Spinal cord (tissue), 10 donors: ENCODE results near the gene ADAM30. TPM values are rescaled to one million over a fixed set of nuclear protein-coding genes. Genes with fewer than 3 reads are reported as not detected.
"Not testable (repeated sequence)": the region's sequence is repeated elsewhere in the genome, so short reads cannot be mapped to it uniquely, and the experiment has no call there.

Source experiments
- DNase-seq, 6 donors: peaks; one replicate each; pipeline versions ENCODE4 v3.0.0 to v3.0.0-alpha.2; 2013 to 2015; ENCODE audit warnings: low spot score in 6 of 6, low read depth in 4 of 6
- H3K27ac ChIP-seq: one replicate; pipeline ENCODE4 v1.5.1; 2013; ENCODE audit warnings: low read depth, low read length, control low read depth
- H3K27me3 ChIP-seq: one replicate; pipeline ENCODE4 v1.6.1; 2013; ENCODE audit warnings: low read length; ENCODE audit not compliant: control insufficient read depth, insufficient read depth
- H3K36me3 ChIP-seq: one replicate; pipeline ENCODE4 v1.6.1; 2013; ENCODE audit warnings: low read length; ENCODE audit not compliant: control insufficient read depth, insufficient read depth
- H3K4me1 ChIP-seq: one replicate; pipeline ENCODE4 v1.6.1; 2013; ENCODE audit warnings: low read length; ENCODE audit not compliant: control insufficient read depth, insufficient read depth
- H3K4me3 ChIP-seq: one replicate; pipeline ENCODE4 v1.5.1; 2013; ENCODE audit warnings: low read depth, low read length, control low read depth
- H3K9me3 ChIP-seq: one replicate; pipeline ENCODE4 v1.6.1; 2013; ENCODE audit warnings: low read length; ENCODE audit not compliant: control insufficient read depth, insufficient read depth
- whole genome bisulfite sequencing: methylation state at CpG from one replicate; pipeline ENCODE4 v1.1.5; 2013; ENCODE audit warnings: missing lambda C conversion rate; ENCODE audit not compliant: insufficient coverage; 5-methylcytosine and 5-hydroxymethylcytosine counted together
- polyA plus RNA-seq, 2 donors: library from polyadenylated mRNA; unstranded; fragments of 120-200 nt; gene quantifications; one replicate each; pipeline ENCODE4 v1.2.1, GENCODE V29; 2013; ENCODE audit not compliant: insufficient read length in 2 of 2
- total RNA-seq, 2 donors: library from RNA; depleted of rRNA in 1 of 2; stranded (reverse); fragments of 120-200 nt in 1 of 2; fragments of >200 nt in 1 of 2; gene quantifications; one replicate each; pipeline versions ENCODE4 v1.2.3 to v1.2.4, GENCODE V29; 2013 to 2014
- donor health status: healthy.

ADAM30 gene
- total and polyA plus RNA-seq, 4 donors: not detected

- Histone ChIP-seq H3K4me3 (no peak overlapping the region), H3K4me1 (no peaks in the 10 kb centered on the region), H3K9me3 (no peaks in the 10 kb centered on the region), H3K27me3 (no peaks in the 10 kb centered on the region), H3K27ac (no peak overlapping the region), H3K36me3 (no peaks in the 10 kb centered on the region)
- WGBS: no CpG with 5 or more reads among the region's 4 CpGs
- no peak for DNase-seq
Observed at GRCh38 chr1:119865627-119866026, 30.7 kb downstream of the ADAM30 start.

GRCh38 chr1:119862276-119862675 lies 34.0 kb downstream of the ADAM30 start:
- no peaks in the 10 kb centered on the region for H3K27me3 ChIP-seq
- H3K36me3 ChIP-seq: no peaks in the 10 kb centered on the region
- DNase-seq: no peak
- no peak overlapping the region for H3K4me3 ChIP-seq
- no peak overlapping the region for H3K27ac ChIP-seq
- H3K4me1 ChIP-seq: no peaks in the 10 kb centered on the region
- H3K9me3 ChIP-seq: no peaks in the 10 kb centered on the region

- H3K27ac ChIP-seq: no peak overlapping the region
- no peak overlapping the region for H3K4me3 ChIP-seq
- DNase-seq: no peak
- no peaks in the 10 kb centered on the region for H3K9me3 ChIP-seq
- WGBS: 100% methylated on average over 1 of the region's 2 CpGs
- H3K4me1 ChIP-seq: no peaks in the 10 kb centered on the region
- H3K27me3 ChIP-seq: no peaks in the 10 kb centered on the region
- no peaks in the 10 kb centered on the region for H3K36me3 ChIP-seq
Observed at GRCh38 chr1:119861547-119861946, 34.8 kb downstream of the ADAM30 start.

- no peak for DNase-seq
- 68% methylated on average over 3 of the region's 4 CpGs for WGBS
- no peak overlapping the region for H3K27ac ChIP-seq
Observed at GRCh38 chr1:119859647-119860046, 36.7 kb downstream of the ADAM30 start.

GRCh38 chr1:119858556-119859214 lies 37.6 kb downstream of the ADAM30 start:
- 62% methylated on average over 2 of the region's 4 CpGs for WGBS
- not testable (repeated sequence) for H3K27ac ChIP-seq, H3K9me3 ChIP-seq, H3K36me3 ChIP-seq, H3K4me1 ChIP-seq, DNase-seq, H3K27me3 ChIP-seq, H3K4me3 ChIP-seq

More at GRCh38 chr1:119859647-119860046, 36.7 kb downstream of the ADAM30 start:
- H3K9me3 ChIP-seq: no peaks in the 10 kb centered on the region
- H3K4me3 ChIP-seq: no peak overlapping the region
- no peaks in the 10 kb centered on the region for H3K4me1 ChIP-seq
- H3K27me3 ChIP-seq: no peaks in the 10 kb centered on the region
- no peaks in the 10 kb centered on the region for H3K36me3 ChIP-seq

- Histone ChIP-seq H3K9me3 (no peaks in the 10 kb centered on the region), H3K4me3 (no peak overlapping the region), H3K36me3 (no peaks in the 10 kb centered on the region), H3K27me3 (no peaks in the 10 kb centered on the region), H3K27ac (no peak overlapping the region), H3K4me1 (no peaks in the 10 kb centered on the region)
- DNase-seq: no peak
- 85% methylated on average over 2 of the region's 2 CpGs for WGBS
Observed at GRCh38 chr1:119858126-119858525, 38.2 kb downstream of the ADAM30 start.

- 96% methylated on average over 23 of the region's 23 CpGs for WGBS
- H3K27me3 ChIP-seq: no peaks in the 10 kb centered on the region
Observed at GRCh38 chr1:119853155-119853554, 43.2 kb downstream of the ADAM30 start.

GRCh38 chr1:119844206-119844605 lies 52.1 kb downstream of the ADAM30 start:
- WGBS: 51% methylated on average over 2 of the region's 6 CpGs
- H3K36me3 ChIP-seq, DNase-seq, H3K27me3 ChIP-seq, H3K9me3 ChIP-seq, H3K4me3 ChIP-seq, H3K27ac ChIP-seq, H3K4me1 ChIP-seq: not testable (repeated sequence)

More at GRCh38 chr1:119853155-119853554, 43.2 kb downstream of the ADAM30 start:
- H3K27ac ChIP-seq: no peak overlapping the region
- DNase-seq: no peak
- no peaks in the 10 kb centered on the region for H3K36me3 ChIP-seq
- H3K9me3 ChIP-seq: no peaks in the 10 kb centered on the region
- no peak overlapping the region for H3K4me3 ChIP-seq
- H3K4me1 ChIP-seq: no peaks in the 10 kb centered on the region

Other genes starting within 250 kb of the ADAM30 start
- 10 to 100 TPM; 13.8 to 15.5 TPM for gene ZNF697, start 248.2 kb downstream of the ADAM30 start, total RNA-seq
- gene ZNF697, start 248.2 kb downstream of the ADAM30 start, polyA plus RNA-seq: 10 to 100 TPM; 11.3 to 11.5 TPM
- 10 to 100 TPM; 72.1 to 95.2 TPM for gene PHGDH, start 184.6 kb downstream of the ADAM30 start, total RNA-seq
- 100 to 1,000 TPM; 191 to 227 TPM for gene PHGDH, start 184.6 kb downstream of the ADAM30 start, polyA plus RNA-seq
- gene HMGCS2, start 127.6 kb downstream of the ADAM30 start, total RNA-seq: 1 to 10 TPM in 1 of 2 donors, not detected in 1; 1.8 TPM
- gene HMGCS2, start 127.6 kb downstream of the ADAM30 start, polyA plus RNA-seq: under 1 TPM; 0.27 to 0.63 TPM
- not detected for gene REG4, start 85.1 kb downstream of the ADAM30 start, total RNA-seq
- not detected for gene REG4, start 85.1 kb downstream of the ADAM30 start, polyA plus RNA-seq
- 100 to 1,000 TPM; 104 to 131 TPM for gene NOTCH2, start 173.1 kb upstream of the ADAM30 start, total RNA-seq
- gene NOTCH2, start 173.1 kb upstream of the ADAM30 start, polyA plus RNA-seq: 10 to 100 TPM; 43.7 to 52.0 TPM